ENCODE measurements around the gene SLC39A9.
A peak's percentile ranks its signal among the peaks of the same experiment; 100 is the strongest.

The SLC39A9 gene, protein sequence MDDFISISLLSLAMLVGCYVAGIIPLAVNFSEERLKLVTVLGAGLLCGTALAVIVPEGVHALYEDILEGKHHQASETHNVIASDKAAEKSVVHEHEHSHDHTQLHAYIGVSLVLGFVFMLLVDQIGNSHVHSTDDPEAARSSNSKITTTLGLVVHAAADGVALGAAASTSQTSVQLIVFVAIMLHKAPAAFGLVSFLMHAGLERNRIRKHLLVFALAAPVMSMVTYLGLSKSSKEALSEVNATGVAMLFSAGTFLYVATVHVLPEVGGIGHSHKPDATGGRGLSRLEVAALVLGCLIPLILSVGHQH

DNA sequence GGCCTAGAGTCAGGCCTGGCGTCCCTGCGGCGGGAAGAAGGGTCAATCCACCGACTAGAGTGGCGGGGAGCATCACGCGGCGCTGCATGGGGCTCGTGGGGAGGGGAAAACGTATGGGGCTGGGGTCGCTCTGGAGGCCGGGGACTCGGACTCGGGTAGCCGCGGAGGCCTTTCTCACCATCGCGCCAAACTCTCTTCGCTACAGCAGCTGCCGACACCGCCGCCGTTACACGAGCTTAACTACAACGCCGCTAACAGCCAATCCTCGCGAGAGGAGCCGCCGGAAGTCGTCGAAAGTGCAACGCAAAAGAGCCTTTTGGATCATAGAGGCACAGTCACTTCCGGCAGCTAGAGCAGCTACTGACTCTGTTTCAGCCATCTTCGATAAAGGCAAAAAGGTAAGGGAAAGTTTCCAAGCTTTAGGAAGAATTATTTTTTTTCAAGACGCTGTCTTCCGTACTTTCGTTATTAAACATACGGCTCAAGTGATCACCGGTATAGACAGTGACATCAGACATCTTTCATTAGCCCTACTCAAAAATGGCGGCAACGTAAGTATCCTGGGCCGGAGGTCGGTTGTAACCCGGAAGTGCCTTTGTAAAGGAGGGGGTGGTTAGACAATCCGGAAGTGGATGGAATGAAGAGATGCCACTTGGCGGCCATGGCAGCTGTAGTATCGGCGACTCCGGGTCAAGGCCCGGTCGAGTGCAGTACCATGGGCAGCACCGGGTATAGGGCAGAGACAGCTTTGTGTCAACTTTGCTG lies at the start of gene SLC39A9, which contains the start of gene ERH:
Gene SLC39A9, plus strand, starts transcription at position 640 of the 765 bp plus-strand sequence. CDS start 678 bp downstream, outside the sequence.
Gene ERH, minus strand, starts transcription at position 247 of the 765 bp plus-strand sequence. Its CDS starts 66 bp downstream, at position 181.
- DNase-seq: peak; percentile 98

DNA sequence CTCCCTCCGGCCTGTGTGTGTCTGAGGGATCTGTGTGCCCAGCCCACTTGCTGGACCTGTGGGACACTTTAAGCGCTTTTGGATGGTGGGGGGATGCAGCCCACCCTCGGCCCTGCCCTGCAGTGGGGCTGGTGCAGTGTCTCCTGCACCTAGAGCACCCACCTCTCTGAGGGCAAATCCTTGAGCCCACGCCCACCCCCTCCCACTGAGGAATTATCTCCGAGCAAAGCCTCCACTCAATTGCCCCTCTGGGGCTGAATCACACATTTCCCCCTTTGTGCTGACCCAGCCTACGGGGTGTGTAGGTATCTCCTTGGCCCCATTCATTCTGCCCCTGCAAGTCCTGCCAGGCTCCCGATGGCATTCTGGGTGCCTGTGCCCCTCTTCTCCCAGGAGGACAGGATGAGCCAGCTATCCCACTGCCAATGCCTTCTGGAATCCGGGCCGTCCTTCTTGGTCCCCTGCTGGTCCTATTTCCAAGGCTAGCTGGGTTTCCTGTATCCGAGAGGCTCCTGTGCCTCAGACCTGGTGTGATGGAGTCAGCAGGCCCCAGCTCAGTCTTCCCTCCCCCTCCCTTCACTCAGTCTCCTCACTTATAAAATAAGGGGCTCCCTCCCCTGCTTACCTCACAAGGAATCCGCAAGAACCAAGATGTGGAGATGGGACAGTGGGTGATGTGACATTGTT lies 49.3 kb upstream of the SLC39A9 start:
- no peak for DNase-seq

DNA sequence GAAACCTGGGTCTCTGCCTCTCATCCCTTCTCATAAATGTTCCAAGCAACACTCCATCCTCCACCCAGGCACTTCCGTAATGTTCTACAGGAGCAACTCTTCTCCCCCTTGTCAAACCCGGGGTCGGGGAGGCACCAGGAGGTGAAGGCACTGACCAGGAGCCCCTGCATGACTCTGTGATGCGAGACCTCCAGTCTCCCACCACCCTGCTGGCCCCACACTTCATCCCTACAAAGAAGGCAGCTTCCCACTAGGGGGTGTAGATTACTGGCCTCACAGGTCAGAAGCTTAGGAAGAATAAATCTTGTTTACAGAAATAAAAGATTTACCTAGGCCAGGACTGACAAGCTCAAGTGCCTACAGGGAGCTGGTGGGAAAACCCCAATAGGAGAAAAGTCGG lies 47.6 kb upstream of the SLC39A9 start:
- no peak for DNase-seq

DNA sequence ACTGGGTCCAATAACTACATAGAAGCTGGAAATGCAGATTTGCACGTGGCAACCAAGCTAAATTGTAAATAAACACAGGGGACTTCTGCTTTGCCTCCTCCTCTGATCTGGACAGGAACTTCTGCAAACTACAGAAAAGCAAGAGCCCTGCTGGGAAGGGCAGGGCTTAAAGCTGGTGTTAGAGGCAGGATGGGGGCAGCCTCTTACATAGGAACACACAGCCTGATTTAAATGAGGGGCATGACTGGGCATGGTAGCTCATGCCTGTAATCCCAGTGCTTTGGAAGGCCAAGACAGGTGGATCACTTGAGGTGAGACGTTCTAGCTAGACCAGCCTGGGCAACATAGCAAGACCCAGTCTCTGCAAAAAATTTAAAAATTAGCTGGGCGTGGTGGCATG lies 47.1 kb upstream of the SLC39A9 start:
- DNase-seq: peak; percentile 59

DNA sequence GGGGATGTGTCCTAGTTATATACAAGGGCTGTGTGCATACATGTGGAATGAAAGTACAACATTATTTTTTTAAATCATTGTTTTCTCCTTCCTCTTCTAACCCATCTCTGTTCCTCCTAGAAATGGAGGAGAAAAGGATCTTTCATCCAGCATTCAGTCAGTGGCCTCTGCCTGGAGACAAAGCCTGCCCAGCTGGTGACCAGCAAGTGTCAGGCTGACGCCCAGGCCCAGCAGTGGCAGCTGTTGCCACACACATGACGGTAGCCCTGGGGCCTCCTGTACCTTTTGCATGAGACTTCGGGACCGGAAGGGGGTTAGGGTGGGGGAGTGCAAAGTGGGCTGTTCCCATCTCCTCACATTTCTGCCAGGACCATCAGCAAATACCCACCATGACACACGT lies 46.6 kb upstream of the SLC39A9 start:
- no peak for DNase-seq

DNA sequence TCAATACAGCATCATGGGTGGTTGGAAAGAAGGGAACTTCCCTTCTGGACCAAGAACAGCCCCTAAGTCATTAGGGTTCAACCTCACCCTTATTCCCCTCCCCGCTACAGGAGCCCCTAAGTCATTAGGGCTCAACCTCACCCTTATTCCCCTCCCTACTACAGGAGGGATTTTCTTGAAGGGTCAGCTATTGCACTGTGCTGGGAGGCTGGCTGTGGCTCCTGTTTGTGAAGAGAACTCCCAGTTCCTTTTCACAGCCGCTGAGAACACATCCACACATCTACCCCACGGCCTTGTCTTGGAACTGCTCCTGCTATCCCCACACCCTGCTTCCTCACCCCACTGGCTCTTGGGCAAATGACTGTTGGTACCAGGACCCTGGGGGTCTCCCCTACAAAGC lies 45.3 kb upstream of the SLC39A9 start:
- no peak for DNase-seq

DNA sequence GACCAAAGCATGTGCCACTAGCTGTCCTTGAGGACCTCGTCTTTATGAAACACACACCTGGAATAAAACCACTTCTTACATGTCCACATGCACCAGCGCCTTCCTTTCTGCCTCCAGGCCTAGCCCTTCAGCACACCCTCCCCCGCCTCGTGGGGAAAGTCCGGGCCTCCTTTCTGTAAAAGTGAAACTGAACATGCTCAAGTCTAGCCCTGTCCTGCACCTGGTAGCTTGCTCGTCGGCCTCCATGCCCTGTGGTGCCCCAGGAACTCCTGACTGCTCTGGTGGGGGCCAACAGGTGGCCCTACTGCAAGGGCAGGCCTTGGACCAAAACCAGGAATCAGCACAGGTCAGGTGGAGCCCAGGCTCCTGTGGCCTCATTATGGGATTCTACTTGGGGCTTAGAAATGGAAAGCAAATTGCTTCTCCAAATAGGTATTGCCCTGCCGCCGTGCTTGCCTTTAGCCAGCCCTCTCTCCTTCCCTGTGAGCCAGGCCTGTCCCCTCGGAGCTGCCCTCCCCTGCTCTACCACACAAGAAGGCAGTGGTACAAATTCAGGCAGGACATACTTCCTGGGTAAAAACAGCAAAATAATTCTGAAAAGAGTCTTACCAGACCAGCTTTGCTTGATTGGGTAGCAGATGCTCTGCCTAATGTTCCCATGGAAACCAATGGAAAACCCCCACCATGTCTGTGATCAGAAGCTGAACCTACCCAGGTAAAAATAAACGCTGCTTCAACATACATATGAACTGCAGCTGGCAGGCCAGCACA lies 43.9 kb upstream of the SLC39A9 start:
- DNase-seq: no peak

DNA sequence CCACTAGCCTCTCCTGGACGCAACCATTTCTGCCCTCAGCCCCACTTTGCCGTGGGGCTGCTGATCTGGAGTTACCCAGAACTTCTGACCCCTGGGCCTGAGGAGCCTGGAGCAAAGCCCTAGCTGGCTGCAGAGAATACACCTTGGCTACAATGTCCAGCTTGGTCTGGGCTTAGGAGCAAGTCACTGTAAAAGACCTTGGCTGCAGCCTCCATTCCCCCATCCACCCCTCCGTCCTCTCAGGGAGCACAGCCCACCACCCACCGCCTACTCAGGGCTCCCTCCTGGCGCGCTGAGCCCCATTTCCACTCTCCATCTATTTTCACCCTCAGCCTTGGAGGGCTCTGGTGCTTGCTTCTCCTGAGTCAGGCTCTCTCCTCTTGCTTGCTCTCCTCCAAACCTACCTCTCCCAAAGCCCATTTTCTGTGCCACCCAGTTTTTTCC lies 43.3 kb upstream of the SLC39A9 start:
- no peak for DNase-seq

DNA sequence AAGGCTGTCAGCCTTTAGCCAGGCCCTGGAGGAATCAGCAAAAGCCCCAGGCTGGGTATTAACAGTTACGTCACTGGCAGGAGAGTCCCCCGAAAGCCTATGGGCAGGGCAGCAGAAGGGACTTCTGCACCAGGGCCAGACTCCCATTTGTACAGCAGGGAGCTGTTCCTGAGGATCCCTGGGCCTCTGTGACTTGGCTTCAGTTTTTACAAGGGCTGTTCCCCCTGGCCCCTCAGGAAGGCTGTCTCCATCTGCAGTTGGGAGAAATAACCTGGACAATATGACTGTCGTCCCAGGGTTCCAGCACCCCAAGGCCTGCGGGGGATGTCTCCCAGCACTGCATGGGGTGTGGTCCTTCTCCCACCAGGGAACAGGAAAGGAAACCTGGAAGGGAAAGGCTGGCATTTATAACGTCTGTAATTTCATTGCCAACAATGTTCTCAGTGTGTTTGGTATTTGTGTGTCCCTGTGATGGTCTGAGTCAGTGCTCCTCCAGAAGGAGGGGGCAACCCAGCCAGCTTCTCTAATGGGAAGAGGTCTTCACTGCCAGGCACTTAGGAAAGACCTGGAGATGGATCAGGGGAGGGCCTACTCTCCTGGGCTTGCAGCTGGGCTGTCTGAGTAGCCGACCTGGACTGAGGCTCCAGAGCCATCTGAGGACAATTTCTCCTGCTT lies 42.7 kb upstream of the SLC39A9 start:
- DNase-seq: no peak

DNA sequence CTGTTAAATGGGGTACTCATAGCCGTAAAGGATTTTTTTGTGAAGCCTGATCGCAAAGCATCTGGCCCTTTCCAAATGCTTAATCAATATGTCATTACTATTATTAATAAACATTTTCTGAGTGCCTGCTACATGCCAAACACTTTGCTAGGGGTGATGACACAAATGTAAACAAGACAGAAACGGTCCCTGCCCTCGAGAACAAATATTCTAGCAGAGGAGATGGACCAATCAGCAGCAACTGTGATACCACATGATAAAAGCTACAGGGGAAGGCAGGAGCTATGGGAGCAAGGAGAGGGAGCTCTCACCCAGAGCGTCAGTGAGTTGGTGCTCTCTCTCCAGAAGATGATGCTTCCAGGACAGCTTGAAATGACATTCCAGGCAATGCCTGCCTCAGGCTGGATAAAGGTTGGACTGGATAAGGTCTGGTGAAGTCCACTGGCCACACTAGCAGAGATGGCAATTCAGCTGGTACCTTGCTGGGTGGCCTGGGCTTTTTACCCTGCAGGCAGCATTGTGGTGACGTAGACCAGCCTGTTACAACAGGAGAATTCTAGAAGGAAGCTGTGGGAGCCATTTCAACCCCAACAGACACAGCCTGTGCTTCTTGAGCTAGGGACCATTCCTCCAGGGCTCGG lies 41.5 kb upstream of the SLC39A9 start:
- no peak for DNase-seq

DNA sequence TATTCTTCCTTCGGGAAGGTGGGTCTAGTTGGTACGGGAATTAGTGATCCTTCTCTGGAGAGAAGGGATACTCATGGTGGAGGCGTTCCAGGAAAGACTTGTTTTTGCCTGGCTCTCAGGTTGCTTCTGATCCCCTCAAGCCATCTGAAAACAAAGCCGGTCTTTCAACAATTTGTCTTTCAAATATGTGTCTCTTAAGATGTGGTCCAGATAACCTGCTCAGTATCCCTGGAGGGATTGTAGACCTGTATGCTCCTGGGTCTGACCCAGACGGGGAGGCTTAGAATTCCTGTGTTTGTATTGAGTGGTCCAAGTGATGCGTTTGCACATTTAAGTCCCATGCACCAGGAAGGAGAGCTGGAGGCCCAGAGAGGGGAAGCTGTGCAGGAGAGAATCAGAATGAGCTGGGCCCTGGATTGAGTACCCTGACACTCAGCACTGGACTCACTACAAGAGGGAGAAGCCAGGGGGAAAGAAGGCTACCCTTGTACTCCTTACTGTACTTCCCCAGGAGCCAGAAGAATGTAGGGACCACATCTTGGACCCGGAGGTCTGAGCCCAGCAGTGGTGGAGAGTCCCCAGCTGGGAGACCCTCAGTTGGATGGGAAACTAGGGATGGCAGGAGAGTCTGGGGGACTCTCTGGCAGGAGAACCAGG lies 40.8 kb upstream of the SLC39A9 start:
- no peak for DNase-seq

DNA sequence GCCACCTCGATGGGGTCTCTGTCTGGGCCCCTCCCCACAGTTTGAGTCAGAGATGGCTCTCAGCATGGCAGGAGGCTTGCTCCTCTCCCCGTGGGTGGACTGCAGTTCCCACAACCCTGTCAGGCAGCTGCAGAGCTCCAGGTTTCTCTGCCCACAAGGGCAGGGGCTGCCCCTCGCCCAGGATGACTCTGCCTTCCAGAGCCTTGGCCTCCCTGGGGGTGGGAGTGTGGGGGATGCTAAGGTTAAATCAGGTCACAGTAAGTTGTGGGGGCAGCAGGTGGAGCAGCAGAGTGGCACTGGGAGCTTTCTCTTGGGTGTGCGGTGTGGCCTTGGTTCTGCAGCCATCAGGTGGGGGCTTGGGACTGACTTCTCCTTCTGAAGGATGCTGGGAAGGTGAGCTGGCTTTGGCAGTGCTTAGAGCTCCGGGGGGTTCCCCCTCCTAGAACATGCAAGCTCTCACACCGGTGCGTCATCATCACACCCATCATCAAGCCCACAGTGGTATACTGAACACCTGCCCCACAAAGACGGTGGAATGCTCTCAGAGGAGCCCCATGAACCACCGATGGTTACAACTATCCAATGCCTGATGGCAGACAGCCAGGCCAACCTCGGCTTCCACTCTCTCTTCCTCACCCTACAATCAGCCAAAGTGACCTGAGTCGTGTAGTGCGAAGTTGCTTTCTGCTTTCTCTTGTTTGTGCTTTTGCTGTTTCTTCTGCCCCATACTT lies 40.1 kb upstream of the SLC39A9 start:
- no peak for DNase-seq

DNA sequence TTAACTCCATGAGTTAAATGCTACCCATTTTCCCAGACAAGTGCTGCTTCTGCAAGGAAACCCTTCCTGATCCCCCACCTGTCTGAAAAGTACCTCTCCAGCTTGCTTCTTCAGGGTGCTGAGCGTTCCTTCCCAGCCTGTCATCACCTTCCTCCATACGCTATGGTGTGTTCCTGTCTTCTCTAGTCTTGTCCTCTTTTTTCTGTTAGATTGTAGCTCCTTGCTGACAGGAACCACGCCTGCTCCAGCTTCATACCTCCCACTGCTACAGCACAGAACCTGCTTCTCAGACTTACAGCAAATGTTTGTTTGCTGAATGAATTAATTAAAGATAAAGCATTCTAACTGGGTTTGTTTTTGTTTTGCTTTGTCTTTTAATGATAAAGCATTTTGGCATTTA lies 39.5 kb upstream of the SLC39A9 start:
- no peak for DNase-seq

DNA sequence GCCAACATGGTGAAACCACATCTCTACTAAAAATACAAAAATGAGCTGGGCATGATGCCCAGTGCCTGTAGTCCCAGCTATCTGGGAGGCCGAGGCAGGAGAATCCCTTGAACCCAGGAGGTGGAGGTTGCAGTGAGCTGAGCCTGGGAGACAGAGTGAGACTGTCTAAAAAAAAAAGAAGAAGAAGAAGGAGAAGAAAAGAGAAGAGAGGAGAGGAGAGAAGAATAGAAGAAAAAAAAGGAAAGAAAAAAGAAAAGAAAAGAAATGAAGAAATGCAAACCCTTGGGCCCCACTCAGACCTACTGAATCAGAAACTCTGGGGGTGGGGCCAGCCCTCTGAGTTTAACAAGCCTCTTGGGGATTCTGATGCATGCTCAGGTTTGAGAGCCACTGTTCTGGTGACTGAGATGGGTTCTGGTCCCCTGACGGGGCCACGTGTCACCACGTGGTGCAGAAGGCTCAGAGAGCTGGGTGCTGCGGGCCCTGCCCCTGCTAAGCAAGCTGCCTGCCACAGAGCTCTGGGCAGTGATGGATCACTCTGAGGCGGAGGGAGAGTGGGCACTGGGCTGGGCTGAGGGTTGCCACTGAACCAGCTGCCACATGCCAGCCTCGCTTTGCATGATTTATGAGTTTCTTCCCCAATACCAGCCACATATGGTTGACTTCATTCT lies 37.9 kb upstream of the SLC39A9 start:
- DNase-seq: peak; percentile 16

DNA sequence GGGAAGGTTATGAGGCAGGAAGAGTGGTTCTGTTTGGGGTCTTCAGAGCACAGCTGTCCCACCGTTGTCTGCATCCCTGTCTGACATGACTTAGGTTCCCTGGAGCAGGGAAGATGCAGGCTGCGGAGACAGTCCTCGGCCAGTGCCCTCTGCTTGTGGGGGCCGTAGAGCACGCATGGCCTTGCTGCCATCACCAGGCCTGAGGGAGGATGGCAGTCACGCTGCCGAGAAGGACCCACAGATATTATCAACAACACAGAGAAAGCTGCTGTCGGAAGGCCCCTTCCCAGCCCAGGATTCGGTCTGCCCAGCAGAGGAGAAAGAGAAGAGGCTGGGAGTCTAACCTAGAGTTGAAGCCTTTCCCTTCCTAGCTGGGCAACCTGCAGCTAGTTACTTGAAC lies 35.4 kb upstream of the SLC39A9 start:
- no peak for DNase-seq

DNA sequence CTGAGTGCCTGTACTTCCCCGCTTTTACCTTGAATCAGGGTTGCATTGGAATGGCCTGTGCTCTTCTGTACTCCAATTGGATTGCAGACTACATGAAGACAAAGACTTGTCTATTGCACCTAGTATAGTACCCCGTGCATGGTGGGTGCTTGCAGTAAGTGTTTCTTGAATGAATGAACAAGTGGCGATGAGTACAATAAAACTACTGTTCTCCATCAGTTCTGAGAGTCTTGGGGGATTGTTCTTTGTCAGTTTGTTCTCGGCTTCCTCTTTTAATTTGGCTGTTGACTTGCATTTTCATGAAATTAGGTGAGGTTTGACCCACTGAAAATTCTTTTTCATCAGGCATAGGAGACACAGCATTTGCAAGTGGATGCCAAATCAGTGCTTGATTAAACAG lies 34.5 kb upstream of the SLC39A9 start:
- DNase-seq: no peak

DNA sequence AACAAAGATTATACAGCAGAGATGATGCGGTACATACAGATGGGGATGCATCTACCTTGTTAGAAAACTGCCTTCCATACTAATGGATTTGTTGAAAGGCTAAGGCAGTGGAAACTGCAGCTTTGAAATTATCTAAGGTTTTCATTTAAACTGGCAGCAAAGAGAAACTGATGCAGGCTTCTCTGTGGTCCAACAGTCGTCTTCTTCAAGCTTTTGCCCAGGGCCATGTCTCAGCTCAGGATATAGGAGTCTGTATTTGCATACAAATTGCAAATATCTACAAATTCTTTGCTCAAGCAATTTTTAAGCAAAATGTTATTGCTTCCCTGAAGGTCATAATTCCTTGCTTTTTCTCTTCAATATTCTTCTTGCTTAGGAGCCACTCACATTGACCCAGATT lies 34.1 kb upstream of the SLC39A9 start:
- DNase-seq: no peak

DNA sequence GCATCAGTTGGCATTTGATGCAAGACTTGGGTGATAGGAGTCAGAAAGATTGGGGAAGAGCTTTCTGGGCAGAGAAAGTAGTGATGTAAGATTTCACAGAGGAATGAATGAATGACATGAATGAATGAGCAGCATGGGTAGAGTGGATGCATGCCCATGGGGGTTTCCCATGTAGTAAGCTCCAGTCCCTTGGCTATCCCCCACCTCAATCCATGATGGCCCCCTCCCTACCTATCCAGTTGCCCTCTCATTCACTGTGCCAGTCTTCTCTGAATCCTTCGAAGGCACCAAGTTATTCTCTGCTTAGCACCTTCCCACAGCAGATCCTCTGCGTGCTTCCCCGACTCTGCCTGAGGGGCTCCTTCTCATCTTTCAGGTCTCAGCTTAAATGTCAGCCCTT lies 32.4 kb upstream of the SLC39A9 start:
- DNase-seq: no peak

DNA sequence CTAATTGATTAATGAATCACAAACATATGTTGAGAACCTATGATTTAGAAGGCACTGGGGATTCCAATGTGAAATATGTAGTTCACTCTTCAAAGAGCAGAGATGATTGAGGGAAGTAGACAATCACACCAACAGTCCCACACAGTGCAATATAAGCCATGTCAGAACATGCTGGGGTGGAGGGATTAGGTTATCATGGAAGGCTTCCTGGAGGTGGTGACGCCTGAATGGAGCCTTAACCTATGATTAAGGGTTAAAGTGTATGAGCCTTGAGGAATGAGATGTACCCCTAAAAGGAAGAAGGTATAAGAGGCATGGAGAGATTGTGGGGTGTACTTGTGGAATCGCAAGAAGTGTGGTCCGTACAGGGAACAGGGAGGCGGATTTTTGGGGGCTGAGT lies 31.7 kb upstream of the SLC39A9 start:
- no peak for DNase-seq

DNA sequence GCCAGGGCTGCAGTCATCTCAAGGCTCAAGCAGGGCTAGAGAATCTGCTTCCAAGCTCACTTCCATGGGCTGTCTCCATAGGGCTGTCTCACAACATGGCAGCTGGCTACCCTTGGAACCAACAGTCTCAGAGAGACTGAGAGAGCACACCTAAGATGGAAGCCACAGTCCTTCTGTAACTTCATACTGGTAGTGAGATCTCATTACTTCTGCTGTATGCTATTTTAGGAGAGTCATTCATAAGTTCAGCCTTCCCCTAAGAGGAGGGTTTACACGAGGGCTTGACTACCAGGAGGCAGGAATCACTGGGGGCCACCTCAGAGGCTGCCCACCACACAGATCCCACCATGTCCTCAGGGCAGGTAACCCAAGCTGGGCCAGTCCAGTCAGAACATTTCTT lies 30.1 kb upstream of the SLC39A9 start:
- no peak for DNase-seq
